Loucy (cell line): ENCODE measurements around the gene COP1.

Source experiments
- H2AFZ ChIP-seq: fragments of 200-600 bp; sonication (generic); 2 replicates; pipeline ENCODE4 v1.6.0; 2016; ENCODE audit warnings: antibody characterized with exemption, mild to moderate bottlenecking, low read length, moderate library complexity
- H3F3A ChIP-seq: fragments of 200-600 bp; 2 replicates; pipeline ENCODE4 v1.6.0; 2016; ENCODE audit warnings: antibody characterized with exemption, low read depth, mild to moderate bottlenecking
- H3K27me3 ChIP-seq: fragments of 200-600 bp; sonication (generic); 2 replicates; pipeline ENCODE4 v1.6.1; 2014; ENCODE audit warnings: low read length, mild to moderate bottlenecking; ENCODE audit not compliant: insufficient read depth, poor library complexity, severe bottlenecking
- H3K36me3 ChIP-seq: fragments of 200-600 bp; sonication (generic); 2 replicates; pipeline ENCODE4 v1.6.1; 2016; ENCODE audit warnings: low read length; ENCODE audit not compliant: insufficient read depth
- H3K4me1 ChIP-seq: fragments of 200-600 bp; sonication (generic); 2 replicates; pipeline ENCODE4 v1.5.1; 2014; ENCODE audit warnings: low read length, mild to moderate bottlenecking; ENCODE audit not compliant: insufficient read depth, poor library complexity, severe bottlenecking
- H3K4me2 ChIP-seq: fragments of 200-600 bp; sonication (generic); 2 replicates; pipeline ENCODE4 v1.6.0; 2014; ENCODE audit warnings: antibody characterized with exemption, low read length, low read depth, mild to moderate bottlenecking; ENCODE audit not compliant: poor library complexity, severe bottlenecking
- H3K4me3 ChIP-seq: fragments of 200-600 bp; sonication (generic); 2 replicates; pipeline ENCODE4 v1.5.1; 2014; ENCODE audit warnings: low read length, mild to moderate bottlenecking, mixed read lengths; ENCODE audit not compliant: poor library complexity, severe bottlenecking
- H3K79me2 ChIP-seq: fragments of 200-600 bp; sonication (generic); 2 replicates; pipeline ENCODE4 v1.6.1; 2014; ENCODE audit warnings: low read length; ENCODE audit not compliant: insufficient read depth
- H3K9ac ChIP-seq: fragments of 200-600 bp; sonication (generic); 2 replicates; pipeline ENCODE4 v1.6.0; 2014; ENCODE audit warnings: mild to moderate bottlenecking, low read depth, low read length, moderate library complexity; ENCODE audit not compliant: poor library complexity, severe bottlenecking
- H3K9me2 ChIP-seq: fragments of 200-600 bp; sonication (generic); replicated peaks from 2 replicates; pipeline ENCODE4 v1.6.1; 2016; ENCODE audit warnings: low read depth, low read length, mixed read lengths
- H3K9me3 ChIP-seq: fragments of 200-600 bp; sonication (generic); 2 replicates; pipeline ENCODE4 v1.6.1; 2014; ENCODE audit warnings: mild to moderate bottlenecking, antibody characterized with exemption, low read length, low read depth; ENCODE audit not compliant: insufficient read depth
- H4K20me1 ChIP-seq: fragments of 200-600 bp; sonication (generic); 2 replicates; pipeline ENCODE4 v1.6.0; 2014; ENCODE audit warnings: antibody characterized with exemption, low read length, mild to moderate bottlenecking; ENCODE audit not compliant: insufficient read depth, poor library complexity, severe bottlenecking
- EZH2phosphoT487 ChIP-seq: fragments of 200-600 bp; IDR thresholded peaks from 2 replicates; pipeline ENCODE4 v1.6.1; 2018; ENCODE audit warnings: antibody characterized with exemption, mild to moderate bottlenecking, moderate library complexity, borderline replicate concordance
- TF ChIP-seq, protein P1 (sequence below): fragments of 200-600 bp; sonication (generic); conservative IDR thresholded peaks from 2 replicates; pipeline ENCODE4 v1.5.1; 2014; ENCODE audit warnings: mild to moderate bottlenecking, antibody characterized with exemption, low read length

Gene COP1

DNA sequence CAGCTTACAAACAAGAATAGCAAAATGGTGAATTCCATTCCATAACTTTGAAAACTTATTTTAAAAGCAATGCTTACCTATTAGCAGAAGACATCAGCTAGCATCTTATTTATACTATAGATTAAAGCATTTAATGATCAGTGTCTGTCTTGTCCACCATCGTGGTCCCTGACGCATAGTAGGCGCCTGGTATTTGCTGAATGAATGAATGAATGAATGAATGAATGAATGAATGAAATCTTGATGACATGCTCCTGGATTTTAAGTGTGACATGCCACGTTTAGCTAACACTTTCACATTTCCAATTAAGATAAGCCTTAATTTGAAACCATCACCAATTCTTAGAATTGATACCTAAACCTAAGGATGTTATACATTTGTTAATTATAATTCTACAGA lies 39.9 kb downstream of the COP1 start:
- no peak overlapping the region for H3K4me2 ChIP-seq
- H3F3A ChIP-seq: no peaks in the 10 kb centered on the region
- no peak overlapping the region for H2AFZ ChIP-seq
- H3K9ac ChIP-seq: no peak overlapping the region
- H3K9me3 ChIP-seq: no peaks in the 10 kb centered on the region
- H3K9me2 ChIP-seq: no peaks in the 10 kb centered on the region
- H3K27me3 ChIP-seq: no peaks in the 10 kb centered on the region
- TF ChIP-seq, protein P1, sequence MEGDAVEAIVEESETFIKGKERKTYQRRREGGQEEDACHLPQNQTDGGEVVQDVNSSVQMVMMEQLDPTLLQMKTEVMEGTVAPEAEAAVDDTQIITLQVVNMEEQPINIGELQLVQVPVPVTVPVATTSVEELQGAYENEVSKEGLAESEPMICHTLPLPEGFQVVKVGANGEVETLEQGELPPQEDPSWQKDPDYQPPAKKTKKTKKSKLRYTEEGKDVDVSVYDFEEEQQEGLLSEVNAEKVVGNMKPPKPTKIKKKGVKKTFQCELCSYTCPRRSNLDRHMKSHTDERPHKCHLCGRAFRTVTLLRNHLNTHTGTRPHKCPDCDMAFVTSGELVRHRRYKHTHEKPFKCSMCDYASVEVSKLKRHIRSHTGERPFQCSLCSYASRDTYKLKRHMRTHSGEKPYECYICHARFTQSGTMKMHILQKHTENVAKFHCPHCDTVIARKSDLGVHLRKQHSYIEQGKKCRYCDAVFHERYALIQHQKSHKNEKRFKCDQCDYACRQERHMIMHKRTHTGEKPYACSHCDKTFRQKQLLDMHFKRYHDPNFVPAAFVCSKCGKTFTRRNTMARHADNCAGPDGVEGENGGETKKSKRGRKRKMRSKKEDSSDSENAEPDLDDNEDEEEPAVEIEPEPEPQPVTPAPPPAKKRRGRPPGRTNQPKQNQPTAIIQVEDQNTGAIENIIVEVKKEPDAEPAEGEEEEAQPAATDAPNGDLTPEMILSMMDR: no peak
- TF ChIP-seq EZH2phosphoT487: no peak
- no peaks in the 10 kb centered on the region for H3K4me1 ChIP-seq
- H3K4me3 ChIP-seq: no peak overlapping the region
- H4K20me1 ChIP-seq: peaks cover 15% of the 10 kb centered on the region
- H3K36me3 ChIP-seq: peaks cover 64% of the 10 kb centered on the region
- H3K79me2 ChIP-seq: peaks cover 54% of the 10 kb centered on the region

DNA sequence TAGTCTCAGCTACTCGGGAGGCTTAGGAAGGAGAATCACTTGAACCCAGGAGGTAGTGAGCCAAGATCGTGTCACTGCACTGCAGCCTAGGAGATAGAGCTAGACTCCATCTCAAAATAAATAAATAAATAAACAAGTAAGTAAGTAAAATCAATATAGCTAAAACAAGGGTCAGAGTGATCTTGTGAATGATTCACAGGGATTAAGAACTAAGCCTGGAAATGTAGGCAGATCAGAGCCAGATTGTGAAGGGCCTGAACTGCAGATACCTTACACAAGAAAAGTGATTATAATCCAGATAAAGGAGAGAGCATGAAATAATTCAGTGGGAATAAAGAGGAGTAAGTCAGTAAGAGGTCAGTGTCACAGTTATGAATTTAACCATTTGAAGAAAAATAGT lies 41.5 kb downstream of the COP1 start:
- Histone ChIP-seq H3K36me3 (peaks cover 69% of the 10 kb centered on the region), H3K9me3 (no peaks in the 10 kb centered on the region), H3K4me1 (no peaks in the 10 kb centered on the region), H3K27me3 (no peaks in the 10 kb centered on the region), H3K79me2 (peaks cover 44% of the 10 kb centered on the region), H3K9ac (no peak overlapping the region), H3K4me3 (no peak overlapping the region), H4K20me1 (peaks cover 19% of the 10 kb centered on the region), H3K9me2 (no peaks in the 10 kb centered on the region), H2AFZ (no peak overlapping the region), H3F3A (no peaks in the 10 kb centered on the region), H3K4me2 (no peak overlapping the region)
- TF ChIP-seq, protein P1: no peak
- TF ChIP-seq EZH2phosphoT487: no peak

DNA sequence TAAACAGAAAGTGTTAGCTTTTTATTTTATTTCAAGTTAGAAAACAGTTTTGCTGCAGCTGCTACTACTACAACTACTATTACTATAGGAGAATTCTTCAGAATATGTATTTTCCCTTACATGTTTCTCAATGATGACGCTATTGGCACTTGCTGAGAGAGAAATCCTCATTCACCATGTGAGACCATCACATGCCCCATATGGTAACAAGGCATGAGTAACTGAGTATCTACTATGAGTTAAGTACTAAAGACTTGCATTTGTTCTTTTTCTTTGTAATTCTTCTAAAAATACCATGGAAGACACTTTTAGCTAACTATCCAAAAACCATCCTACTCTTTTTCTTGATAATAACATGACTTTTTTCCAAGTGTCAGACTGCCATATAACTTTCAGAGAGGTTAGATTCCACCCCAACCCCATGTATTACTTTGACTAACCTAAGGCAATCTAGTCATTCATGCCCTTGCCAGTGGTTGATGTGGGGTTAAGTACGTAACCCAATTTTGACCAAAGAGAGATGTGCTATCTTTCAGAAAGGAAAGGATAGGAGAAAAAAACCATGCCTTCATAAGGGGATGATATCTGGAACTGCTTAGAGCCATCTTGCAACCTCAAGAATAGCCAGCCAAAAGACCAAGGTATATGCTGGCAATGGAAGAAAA lies 42.9 kb downstream of the COP1 start:
- no peaks in the 10 kb centered on the region for H3K27me3 ChIP-seq
- peaks cover 69% of the 10 kb centered on the region for H3K36me3 ChIP-seq
- TF ChIP-seq EZH2phosphoT487: no peak
- TF ChIP-seq, protein P1: no peak
- no peak overlapping the region for H3K4me3 ChIP-seq
- H3K79me2 ChIP-seq: peaks cover 45% of the 10 kb centered on the region
- H3K9ac ChIP-seq: no peak overlapping the region
- H2AFZ ChIP-seq: no peak overlapping the region
- H3K4me1 ChIP-seq: no peaks in the 10 kb centered on the region
- H3K9me3 ChIP-seq: no peaks in the 10 kb centered on the region
- H3F3A ChIP-seq: no peaks in the 10 kb centered on the region
- H3K4me2 ChIP-seq: no peak overlapping the region
- no peaks in the 10 kb centered on the region for H3K9me2 ChIP-seq
- H4K20me1 ChIP-seq: peaks cover 19% of the 10 kb centered on the region
